Astrocyte (in vitro differentiated cells and primary cell): ENCODE measurements around the gene ENOPH1.

Source experiments
- EZH2 ChIP-seq: IDR thresholded peaks from 2 replicates; pipeline ENCODE4 v1.6.1; 2012; ENCODE audit warnings: mild to moderate bottlenecking, low read length, inconsistent platforms; ENCODE audit not compliant: insufficient read depth
- TF ChIP-seq, protein P1 (sequence below): IDR thresholded peaks from 2 replicates; pipeline ENCODE4 v1.5.1; 2011; ENCODE audit warnings: low read depth, mild to moderate bottlenecking, inconsistent platforms, low read length, moderate library complexity; ENCODE audit not compliant: insufficient read depth

DNA sequence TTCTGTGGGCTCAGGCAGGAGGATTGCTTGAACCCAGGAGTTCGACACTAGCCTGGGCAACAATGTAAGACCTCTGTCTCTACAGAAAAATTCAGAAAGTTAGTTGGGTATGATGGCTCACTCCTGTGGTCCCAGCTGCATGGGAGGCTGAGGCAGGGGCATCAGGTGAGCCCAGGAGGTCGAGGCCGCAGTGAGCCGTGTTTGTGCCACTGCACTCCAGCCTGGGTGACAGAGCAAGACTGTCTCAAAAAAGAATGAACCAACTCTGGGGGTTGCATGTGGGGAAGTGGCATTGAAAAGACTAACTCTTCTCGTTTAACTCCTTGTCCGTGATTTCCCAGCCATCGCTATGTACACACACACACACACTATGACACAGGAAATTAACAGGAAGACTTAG is 26.9 kb downstream of the ENOPH1 start:
- TF ChIP-seq, protein P1, sequence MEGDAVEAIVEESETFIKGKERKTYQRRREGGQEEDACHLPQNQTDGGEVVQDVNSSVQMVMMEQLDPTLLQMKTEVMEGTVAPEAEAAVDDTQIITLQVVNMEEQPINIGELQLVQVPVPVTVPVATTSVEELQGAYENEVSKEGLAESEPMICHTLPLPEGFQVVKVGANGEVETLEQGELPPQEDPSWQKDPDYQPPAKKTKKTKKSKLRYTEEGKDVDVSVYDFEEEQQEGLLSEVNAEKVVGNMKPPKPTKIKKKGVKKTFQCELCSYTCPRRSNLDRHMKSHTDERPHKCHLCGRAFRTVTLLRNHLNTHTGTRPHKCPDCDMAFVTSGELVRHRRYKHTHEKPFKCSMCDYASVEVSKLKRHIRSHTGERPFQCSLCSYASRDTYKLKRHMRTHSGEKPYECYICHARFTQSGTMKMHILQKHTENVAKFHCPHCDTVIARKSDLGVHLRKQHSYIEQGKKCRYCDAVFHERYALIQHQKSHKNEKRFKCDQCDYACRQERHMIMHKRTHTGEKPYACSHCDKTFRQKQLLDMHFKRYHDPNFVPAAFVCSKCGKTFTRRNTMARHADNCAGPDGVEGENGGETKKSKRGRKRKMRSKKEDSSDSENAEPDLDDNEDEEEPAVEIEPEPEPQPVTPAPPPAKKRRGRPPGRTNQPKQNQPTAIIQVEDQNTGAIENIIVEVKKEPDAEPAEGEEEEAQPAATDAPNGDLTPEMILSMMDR, result no peak
- TF ChIP-seq EZH2, result no peak
